ENCODE data around the gene ITM2A.

Gene ITM2A

DNA sequence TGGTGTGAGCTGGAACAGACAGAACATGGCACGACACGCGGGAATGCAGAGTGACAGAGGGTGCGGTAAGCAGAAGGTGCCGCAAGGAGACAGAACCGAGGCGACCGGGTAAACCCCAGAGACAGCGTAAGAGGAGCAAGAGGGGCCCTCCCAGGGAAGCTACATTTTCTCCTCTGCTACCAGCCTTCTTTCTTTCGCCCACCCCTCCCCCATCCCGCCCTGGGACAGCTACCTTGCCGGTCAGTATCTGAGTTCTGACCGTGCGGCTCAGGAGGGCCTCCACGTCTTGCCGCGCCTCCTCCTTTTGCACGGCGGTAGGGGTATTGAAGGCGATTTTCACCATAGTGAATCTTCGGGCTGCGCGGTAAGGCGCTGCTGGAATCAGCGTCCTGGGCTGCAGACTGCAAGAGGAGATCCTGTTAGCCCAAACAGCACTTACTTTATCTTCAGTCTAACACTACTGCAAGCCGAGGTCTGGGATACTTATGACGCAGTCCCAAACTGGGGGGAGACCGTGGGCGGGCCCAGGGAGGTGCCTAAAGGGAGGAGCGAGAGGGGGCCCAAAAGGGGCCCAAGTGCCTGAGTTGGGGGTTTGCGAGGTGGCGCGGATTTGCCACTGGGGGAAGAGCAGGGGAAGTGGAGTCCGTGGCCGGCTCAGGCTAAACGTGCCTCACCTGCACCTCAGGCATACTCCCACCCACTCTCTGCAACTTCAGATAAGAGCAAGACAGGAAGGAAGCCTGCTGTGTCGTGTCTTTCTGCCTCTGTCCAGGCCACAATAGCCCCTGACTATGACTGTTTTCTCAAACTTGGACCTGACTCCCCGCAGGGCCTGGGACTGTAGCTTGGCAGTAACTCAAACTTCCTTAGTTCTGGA is at the start of gene ITM2A:
Gene ITM2A (minus strand): TSS at position 462 of the 877 bp plus-strand sequence. CDS start 119 bp downstream, at position 343.
- peak; percentile 27 to 33 for DNase-seq

GRCh38 chrX:79415056-79415455 is 47.9 kb upstream of the ITM2A start:
- DNase-seq = no peak

DNA sequence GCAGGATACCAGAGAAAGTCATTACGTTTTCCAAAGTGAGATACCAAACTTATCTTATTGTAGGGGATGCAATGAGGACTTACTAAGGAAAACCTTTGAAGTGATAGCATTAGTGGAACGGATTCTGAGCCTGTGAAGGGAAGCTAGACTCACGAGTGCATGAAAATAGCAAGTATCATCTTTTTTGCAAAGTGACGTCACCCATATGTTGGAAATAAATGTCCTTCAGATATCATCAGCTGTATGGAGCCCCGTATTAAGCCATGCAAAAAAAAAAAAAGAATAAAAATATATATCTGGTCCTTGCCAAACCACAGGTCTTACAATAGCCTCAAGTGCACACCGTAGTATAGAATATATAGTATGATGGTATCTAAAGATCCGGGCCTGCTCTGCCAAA is 46.8 kb upstream of the ITM2A start:
- no peak for DNase-seq

DNA sequence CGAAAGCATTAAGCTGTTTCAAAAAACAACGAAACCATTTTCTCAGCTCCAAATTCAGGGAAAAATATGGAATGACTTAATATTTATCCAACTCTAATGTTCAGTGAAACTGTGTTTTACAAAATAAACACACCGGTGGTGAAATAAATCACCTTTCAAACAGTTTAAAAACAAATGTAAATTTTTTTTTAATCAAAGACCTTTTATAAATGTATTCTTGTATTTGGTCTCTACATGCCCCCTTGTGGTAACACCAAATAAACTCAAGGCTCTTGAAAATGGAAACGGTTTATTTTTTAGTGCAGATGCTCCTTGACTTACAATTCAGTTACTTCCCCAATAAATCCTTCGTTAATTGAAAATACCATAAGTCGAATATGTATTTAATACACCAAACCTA is 45.8 kb upstream of the ITM2A start:
- peak; percentile 37 to 49 for DNase-seq

- no peak for DNase-seq
Measured at GRCh38 chrX:79412166-79412565, 45.0 kb upstream of the ITM2A start.

- DNase-seq = no peak
Measured at GRCh38 chrX:79409657-79410056, 42.5 kb upstream of the ITM2A start.

- DNase-seq = no peak
Measured at GRCh38 chrX:79408623-79409322, 41.6 kb upstream of the ITM2A start.

- no peak for DNase-seq
Measured at GRCh38 chrX:79400623-79401022, 33.5 kb upstream of the ITM2A start.

- no peak for DNase-seq
Measured at GRCh38 chrX:79375340-79375739, 8.2 kb upstream of the ITM2A start.

DNA sequence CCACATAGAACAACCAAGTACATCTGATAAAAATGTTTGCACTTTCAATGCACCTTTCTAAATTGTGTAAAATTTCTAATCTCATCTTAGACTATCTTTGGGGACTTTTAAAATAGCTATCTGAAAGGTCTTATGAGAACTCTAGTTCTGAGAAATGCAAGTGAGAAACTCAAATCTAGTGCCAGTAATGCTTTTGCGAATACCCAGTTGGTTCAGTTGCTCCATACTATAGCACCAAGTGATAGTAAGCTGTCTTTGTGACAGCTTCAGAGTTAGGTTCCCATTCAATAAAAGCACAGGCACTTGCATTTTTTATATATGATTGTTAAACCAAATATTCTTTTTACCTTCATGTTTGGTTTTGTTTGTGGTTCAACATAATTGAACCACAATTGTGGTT is 4.5 kb upstream of the ITM2A start:
- no peak for DNase-seq

- DNase-seq = no peak
Measured at GRCh38 chrX:79371101-79371500, 4.0 kb upstream of the ITM2A start.

DNA sequence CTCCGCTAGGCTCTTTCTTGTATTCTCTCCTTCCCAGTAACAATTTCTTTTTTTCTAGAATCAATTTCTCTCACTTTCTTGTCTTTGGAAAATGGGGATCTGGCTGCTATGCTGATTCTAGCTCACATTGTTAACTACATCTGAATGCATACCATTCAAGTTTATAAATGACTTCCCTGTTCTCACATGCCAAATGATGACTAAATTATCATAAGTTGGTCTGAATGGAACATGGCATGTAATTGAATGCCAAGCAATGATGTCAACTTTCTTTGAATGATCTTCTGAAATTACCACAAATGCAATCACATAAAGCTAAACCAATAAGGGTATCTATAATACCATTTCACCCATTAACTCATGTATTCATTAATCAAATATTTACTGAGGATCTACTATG is 2.7 kb upstream of the ITM2A start:
- no peak for DNase-seq

DNA sequence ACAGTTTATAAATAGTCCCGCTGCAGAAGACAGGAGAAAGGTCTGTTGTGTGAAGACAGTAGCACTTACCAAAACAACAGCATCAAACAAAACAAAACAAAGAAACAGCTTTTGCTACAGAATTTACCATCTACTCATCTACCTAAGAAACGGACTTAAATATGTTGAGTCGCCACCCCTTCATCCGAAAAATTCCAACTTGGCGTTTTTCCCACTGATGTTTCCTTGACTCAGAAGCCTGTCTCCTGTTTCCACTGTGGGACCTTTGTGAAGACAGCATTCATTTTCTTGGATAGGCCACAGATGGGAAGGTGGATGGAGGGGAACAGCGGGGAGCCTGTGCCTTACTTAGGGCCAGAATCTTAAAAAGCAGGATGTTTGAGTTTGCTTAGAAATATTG is 1.3 kb upstream of the ITM2A start:
- no peak for DNase-seq

DNA sequence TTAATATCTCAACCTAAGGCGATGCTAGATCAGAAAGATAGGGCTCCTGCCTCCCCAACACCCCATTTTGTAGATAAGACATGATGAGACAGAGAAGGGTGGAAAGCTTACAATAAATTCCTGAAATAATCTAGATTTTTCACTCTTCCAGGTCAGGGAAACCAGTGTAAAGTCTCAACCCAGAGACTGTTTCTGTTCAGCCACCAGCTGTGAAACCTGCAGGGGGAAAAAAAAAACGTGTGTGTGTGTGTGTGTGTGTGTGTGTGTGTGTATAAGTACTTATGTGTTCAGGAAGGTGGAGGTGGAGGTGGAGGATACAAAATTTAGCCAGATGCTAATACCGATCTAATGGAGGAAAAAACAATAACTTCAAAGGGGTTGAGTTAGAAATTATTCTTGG is 773 bp upstream of the ITM2A start:
- DNase-seq = no peak

GRCh38 chrX:79366556-79366872 is 620 bp downstream of the ITM2A start:
- DNase-seq = no peak

DNA sequence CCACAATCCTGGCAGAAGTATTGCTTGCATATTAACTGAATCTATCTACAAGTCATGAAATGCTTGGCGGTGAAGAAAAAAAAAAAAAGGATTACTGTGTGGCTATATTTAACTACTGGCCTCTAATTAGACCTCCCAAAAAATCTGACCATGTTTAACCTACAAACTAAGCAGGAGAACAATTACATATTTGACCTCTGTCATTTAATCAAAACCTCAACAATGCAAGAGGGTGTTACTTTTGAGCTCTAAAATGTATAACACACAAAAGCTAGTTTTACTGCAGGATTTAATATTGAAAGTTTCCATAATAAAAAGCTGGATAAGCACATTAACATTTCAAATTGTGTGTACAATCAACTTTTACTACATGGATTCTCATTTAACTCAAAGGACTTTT is 1.5 kb downstream of the ITM2A start:
- no peak for DNase-seq

DNA sequence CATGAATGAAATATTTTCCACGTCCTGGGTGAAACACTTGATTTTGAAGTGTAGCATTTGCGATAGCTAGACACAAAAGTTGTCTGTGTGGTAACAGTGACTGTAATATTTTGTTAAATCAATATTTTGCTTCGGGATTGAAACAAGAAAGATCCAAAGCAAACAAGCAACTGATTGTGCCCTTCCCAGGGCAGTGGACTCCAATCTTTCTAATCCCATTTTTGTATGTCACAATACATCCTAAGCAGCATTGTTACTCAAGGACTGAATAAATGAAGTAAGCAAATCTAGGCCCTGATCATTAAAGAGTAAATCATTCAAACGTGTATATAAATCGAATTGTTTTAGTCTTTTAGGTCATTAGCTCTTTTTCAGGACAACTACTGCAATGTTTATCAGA is 2.8 kb downstream of the ITM2A start:
- no peak for DNase-seq

- DNase-seq = no peak
Measured at GRCh38 chrX:79361192-79361870, 5.8 kb downstream of the ITM2A start.

- DNase-seq = peak in 1 of 2 experiments; percentile 36
Measured at GRCh38 chrX:79336869-79337815, 30.0 kb downstream of the ITM2A start.

- DNase-seq = no peak
Measured at GRCh38 chrX:79330022-79330421, 37.1 kb downstream of the ITM2A start.

- DNase-seq = no peak
Measured at GRCh38 chrX:79325263-79325958, 41.7 kb downstream of the ITM2A start.
